AG10803 (cell line): ENCODE measurements around the gene MEF2D.

Experiments used
- DNase-seq: peaks from one replicate; pipeline ENCODE4 v3.0.0; 2010; ENCODE audit warnings: low read depth
- H3K4me3 ChIP-seq: 2 replicates; pipeline ENCODE4 v1.5.1; 2011; ENCODE audit warnings: mild to moderate bottlenecking, low read length, control low read depth
- TF ChIP-seq, protein P1 (sequence below): conservative IDR thresholded peaks from 2 replicates; pipeline ENCODE4 v1.5.1; 2011; ENCODE audit warnings: mild to moderate bottlenecking, low read length, control low read depth, inconsistent platforms

MEF2D gene

GRCh38 chr1:156492591-156493080 is 7.9 kb downstream of the MEF2D start:
- DNase-seq = no peak
- TF ChIP-seq, protein P1, sequence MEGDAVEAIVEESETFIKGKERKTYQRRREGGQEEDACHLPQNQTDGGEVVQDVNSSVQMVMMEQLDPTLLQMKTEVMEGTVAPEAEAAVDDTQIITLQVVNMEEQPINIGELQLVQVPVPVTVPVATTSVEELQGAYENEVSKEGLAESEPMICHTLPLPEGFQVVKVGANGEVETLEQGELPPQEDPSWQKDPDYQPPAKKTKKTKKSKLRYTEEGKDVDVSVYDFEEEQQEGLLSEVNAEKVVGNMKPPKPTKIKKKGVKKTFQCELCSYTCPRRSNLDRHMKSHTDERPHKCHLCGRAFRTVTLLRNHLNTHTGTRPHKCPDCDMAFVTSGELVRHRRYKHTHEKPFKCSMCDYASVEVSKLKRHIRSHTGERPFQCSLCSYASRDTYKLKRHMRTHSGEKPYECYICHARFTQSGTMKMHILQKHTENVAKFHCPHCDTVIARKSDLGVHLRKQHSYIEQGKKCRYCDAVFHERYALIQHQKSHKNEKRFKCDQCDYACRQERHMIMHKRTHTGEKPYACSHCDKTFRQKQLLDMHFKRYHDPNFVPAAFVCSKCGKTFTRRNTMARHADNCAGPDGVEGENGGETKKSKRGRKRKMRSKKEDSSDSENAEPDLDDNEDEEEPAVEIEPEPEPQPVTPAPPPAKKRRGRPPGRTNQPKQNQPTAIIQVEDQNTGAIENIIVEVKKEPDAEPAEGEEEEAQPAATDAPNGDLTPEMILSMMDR = no peak
- H3K4me3 ChIP-seq = no peak overlapping the region

DNA sequence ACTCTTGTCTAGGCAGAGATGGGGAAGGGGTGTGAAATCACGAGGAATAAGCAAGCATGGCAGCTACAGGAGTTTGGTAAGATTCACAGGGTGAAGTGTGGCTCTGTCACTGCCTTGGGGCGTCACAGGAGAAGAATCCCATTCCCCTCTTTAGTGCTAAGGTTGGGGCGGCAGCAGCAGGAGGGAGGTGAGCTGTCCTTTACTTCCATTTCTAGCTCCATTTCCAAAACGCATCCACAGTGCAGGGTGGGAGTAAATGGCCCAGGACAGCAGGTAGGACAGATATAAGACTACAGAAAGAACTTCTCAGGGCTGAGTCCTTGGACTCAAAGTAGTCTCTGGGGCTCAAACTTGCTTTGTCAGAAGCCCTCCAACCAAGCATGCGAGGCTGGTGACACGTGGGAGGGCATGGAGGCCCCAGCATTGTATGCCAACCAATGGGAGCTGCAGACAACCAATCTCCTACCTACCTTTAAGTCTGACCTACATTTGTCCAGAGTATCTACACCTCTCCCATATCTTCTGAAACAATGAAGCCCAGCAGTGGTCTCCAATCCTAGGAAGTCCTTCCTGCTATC is 8.5 kb downstream of the MEF2D start:
- TF ChIP-seq, protein P1 = no peak
- no peak overlapping the region for H3K4me3 ChIP-seq
- no peak for DNase-seq

DNA sequence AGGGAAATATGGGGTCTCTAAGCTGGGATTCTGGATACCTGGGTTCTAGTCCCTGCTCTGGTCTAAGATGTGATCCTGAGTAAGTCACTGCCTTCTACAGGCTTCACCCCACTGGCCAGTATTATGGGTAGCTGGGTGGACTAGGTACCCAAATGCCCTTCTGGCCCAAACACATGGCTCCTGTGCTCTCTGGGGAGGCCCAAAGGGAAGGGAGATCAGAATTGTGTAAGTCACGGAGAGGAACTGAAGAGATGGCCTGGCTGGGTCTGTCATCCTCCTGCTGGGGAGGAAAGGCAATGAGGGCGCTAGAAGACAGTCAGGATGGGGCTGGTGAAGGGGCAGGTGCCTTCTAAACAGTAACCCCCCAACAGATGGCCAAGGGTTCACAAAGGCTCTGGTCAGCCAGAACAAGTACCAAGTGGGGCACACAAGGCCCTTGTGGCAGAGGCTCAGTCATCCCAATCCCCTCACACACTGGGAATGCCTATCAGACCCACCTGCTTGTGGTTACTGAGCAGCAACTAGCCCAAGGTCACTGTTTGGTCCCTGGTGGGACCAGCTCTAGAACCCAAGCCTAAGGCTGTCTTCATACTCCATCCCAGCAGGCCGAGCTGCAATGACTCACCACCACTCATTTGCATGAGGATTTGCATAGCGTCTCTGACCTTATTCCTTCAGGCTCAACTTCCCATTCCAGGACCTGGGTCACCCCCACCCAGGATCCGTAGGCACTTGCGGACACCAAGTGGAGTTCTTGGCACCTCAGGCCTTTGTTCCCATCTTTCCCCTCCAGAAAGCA is 9.2 kb downstream of the MEF2D start:
- DNase-seq = no peak
- H3K4me3 ChIP-seq = no peak overlapping the region; the same call in 1 of the 2 replicates
- TF ChIP-seq, protein P1 = no peak

- DNase-seq = no peak
These were observed 10.1 kb downstream of the MEF2D start for GRCh38 chr1:156490401-156491032.

DNA sequence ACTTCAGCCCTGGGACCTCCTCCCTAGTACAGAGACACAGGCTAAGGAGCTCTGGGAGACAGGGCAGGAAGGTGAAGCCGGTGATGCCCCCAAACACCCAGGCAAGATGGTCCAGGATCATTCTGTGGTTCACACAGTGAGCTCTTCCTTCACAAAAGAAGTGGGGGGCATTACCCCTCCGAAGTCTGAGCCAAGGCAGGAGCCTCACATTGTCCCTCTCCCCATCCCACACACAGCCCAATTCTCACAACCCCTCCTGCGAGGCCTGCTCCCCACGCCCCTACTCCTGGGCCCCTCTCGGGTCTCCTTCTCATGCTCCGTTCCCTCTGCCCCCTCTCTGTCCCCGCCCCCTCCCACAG is 10.7 kb downstream of the MEF2D start:
- TF ChIP-seq, protein P1 = no peak
- H3K4me3 ChIP-seq = no peak overlapping the region
- DNase-seq = no peak

More at GRCh38 chr1:156490401-156491032, 10.1 kb downstream of the MEF2D start:
- peak overlapping the region; percentile 29 for H3K4me3 ChIP-seq
- TF ChIP-seq, protein P1 = peak; percentile 35

DNA sequence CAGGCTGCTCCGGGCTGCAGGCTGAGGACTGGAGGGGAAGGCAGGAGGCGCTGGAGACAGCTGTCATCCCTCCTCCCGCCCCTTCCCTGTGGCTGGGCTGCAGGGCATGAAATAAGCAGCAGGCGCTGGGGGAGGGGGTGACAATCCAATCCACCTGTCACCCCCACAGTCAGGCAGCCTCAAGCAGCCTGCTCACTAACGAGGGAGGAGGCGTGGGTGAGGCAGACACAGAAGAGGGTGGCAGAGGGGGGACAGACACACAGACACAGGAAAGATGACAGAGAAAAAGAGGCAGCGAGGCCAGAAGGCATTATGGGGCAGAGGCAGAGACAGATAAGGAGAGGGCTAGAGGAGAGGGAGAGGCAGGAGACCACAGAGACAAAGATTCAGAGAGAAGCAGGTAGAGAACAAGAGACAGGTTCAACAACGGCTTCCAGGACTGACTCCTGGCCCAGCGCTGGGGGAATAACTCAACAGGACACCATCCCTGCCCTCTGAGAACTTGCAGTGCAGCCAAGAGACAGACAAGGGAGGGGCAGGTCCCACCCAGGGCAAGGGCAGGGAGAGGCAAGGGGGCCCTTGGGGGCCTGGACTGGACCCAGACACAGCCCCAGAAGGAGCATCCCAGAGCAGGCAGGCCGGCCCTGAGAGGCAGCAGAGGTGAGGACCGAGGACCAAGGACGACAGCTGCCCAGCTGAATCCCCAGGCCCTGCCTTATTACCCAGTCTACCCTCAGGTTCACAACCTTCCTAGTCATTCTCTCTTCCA is 11.2 kb downstream of the MEF2D start:
- no peak overlapping the region for H3K4me3 ChIP-seq
- no peak for DNase-seq
- TF ChIP-seq, protein P1 = peak; percentile 29
